Astrocyte (in vitro differentiated cells and primary cell): ENCODE measurements around the gene ZNF407. TPM values are rescaled to one million over a fixed set of nuclear protein-coding genes. Genes with fewer than 3 reads are reported as not detected.

ENCODE experiments used
- DNase-seq: peaks from one replicate; pipeline ENCODE4 v3.0.0-alpha.2; 2010; ENCODE audit warnings: low read depth
- FAIRE-seq: peaks from 2 replicates; lab custom pipeline; 2011; peaks lifted over from hg19 to GRCh38; lab: Jason Lieb, UNC
- H2AFZ ChIP-seq: 2 replicates; pipeline ENCODE4 v1.6.0; 2012; ENCODE audit warnings: low read depth, low read length, inconsistent platforms
- H3K27ac ChIP-seq: 2 replicates; pipeline ENCODE4 v1.5.1; 2011; ENCODE audit warnings: low read depth, low read length, inconsistent platforms
- H3K27me3 ChIP-seq: 2 replicates; pipeline ENCODE4 v1.6.0; 2011; ENCODE audit warnings: low read length, inconsistent platforms; ENCODE audit not compliant: insufficient read depth
- H3K36me3 ChIP-seq: 2 replicates; pipeline ENCODE4 v1.5.1; 2011; ENCODE audit warnings: low read length, inconsistent platforms; ENCODE audit not compliant: insufficient read depth
- H3K4me1 ChIP-seq: 2 replicates; pipeline ENCODE4 v1.5.1; 2011; ENCODE audit warnings: low read length, inconsistent platforms; ENCODE audit not compliant: insufficient read depth
- H3K4me2 ChIP-seq: 2 replicates; pipeline ENCODE4 v1.6.0; 2012; ENCODE audit warnings: low read length, inconsistent platforms
- H3K4me3 ChIP-seq: 2 replicates; pipeline ENCODE4 v1.5.1; 2011; ENCODE audit warnings: low read depth, mild to moderate bottlenecking, low read length, inconsistent platforms; ENCODE audit not compliant: insufficient read depth
- H3K79me2 ChIP-seq: 2 replicates; pipeline ENCODE4 v1.6.0; 2012; ENCODE audit warnings: mild to moderate bottlenecking, low read length, inconsistent platforms; ENCODE audit not compliant: insufficient read depth
- H3K9ac ChIP-seq: 2 replicates; pipeline ENCODE4 v1.6.0; 2012; ENCODE audit warnings: mild to moderate bottlenecking, low read length, inconsistent platforms
- H3K9me3 ChIP-seq: 2 replicates; pipeline ENCODE4 v1.5.1; 2012; ENCODE audit warnings: low read depth, mild to moderate bottlenecking, low read length, inconsistent platforms; ENCODE audit not compliant: insufficient read depth
- H4K20me1 ChIP-seq: 2 replicates; pipeline ENCODE4 v1.6.0; 2012; ENCODE audit warnings: low read length, inconsistent platforms; ENCODE audit not compliant: insufficient read depth
- H3K27ac Mint-ChIP-seq: one replicate; pipeline ENCODE4 v1.8.0; 2021; ENCODE audit warnings: mild to moderate bottlenecking, mixed read lengths; ENCODE audit not compliant: unreplicated experiment
- H3K27me3 Mint-ChIP-seq: one replicate; pipeline ENCODE4 v1.8.0; 2021; ENCODE audit warnings: low read depth, mixed read lengths; ENCODE audit not compliant: unreplicated experiment
- H3K36me3 Mint-ChIP-seq: one replicate; pipeline ENCODE4 v1.8.0; 2021; ENCODE audit warnings: low read depth, mixed read lengths; ENCODE audit not compliant: unreplicated experiment
- H3K4me1 Mint-ChIP-seq: one replicate; pipeline ENCODE4 v1.8.0; 2021; ENCODE audit warnings: low read depth, mixed read lengths; ENCODE audit not compliant: unreplicated experiment
- H3K4me3 Mint-ChIP-seq: one replicate; pipeline ENCODE4 v1.8.0; 2021; ENCODE audit warnings: mild to moderate bottlenecking, moderate library complexity, mixed read lengths; ENCODE audit not compliant: unreplicated experiment
- H3K9me3 Mint-ChIP-seq: one replicate; pipeline ENCODE4 v1.8.0; 2021; ENCODE audit warnings: mild to moderate bottlenecking, mixed read lengths; ENCODE audit not compliant: unreplicated experiment
- CTCF ChIP-seq: IDR thresholded peaks from 2 replicates; pipeline ENCODE4 v1.5.1; 2011; ENCODE audit warnings: low read depth, mild to moderate bottlenecking, inconsistent platforms, low read length, moderate library complexity; ENCODE audit not compliant: insufficient read depth
- EZH2 ChIP-seq: IDR thresholded peaks from 2 replicates; pipeline ENCODE4 v1.6.1; 2012; ENCODE audit warnings: mild to moderate bottlenecking, low read length, inconsistent platforms; ENCODE audit not compliant: insufficient read depth
- total RNA-seq: library from RNA; stranded (reverse); gene quantifications from 2 replicates; pipeline ENCODE4 v1.2.1, GENCODE V29; 2021

ZNF407 gene
- total RNA-seq, 1 donor from 2014 or later = 13.8 TPM

- FAIRE-seq (no peak), DNase-seq (no peak)
- no peaks in the 10 kb centered on the region for H3K36me3 Mint-ChIP-seq
- H3K9me3 Mint-ChIP-seq = peaks cover 2% of the 10 kb centered on the region
- no peak overlapping the region for H3K4me3 ChIP-seq
- no peaks in the 10 kb centered on the region for H3K9me3 ChIP-seq
- H3K27ac ChIP-seq = no peak overlapping the region
- no peaks in the 10 kb centered on the region for H3K4me1 Mint-ChIP-seq
- H3K9ac ChIP-seq = no peak overlapping the region
- H3K27me3 ChIP-seq = no peaks in the 10 kb centered on the region
- peaks cover 6% of the 10 kb centered on the region for H4K20me1 ChIP-seq
- H3K4me3 Mint-ChIP-seq = no peak overlapping the region
- TF ChIP-seq EZH2 = no peak
- TF ChIP-seq CTCF = no peak
- H3K79me2 ChIP-seq = no peaks in the 10 kb centered on the region
- no peak overlapping the region for H3K4me2 ChIP-seq
- H3K4me1 ChIP-seq = no peaks in the 10 kb centered on the region
- no peak overlapping the region for H3K27ac Mint-ChIP-seq
- no peak overlapping the region for H2AFZ ChIP-seq
- H3K27me3 Mint-ChIP-seq = no peaks in the 10 kb centered on the region
- H3K36me3 ChIP-seq = no peaks in the 10 kb centered on the region
These were observed 71.6 kb downstream of the ZNF407 start for GRCh38 chr18:74669136-74669798.

GRCh38 chr18:74672371-74672770 is 74.7 kb downstream of the ZNF407 start:
- Histone ChIP-seq H2AFZ (no peak overlapping the region), H3K79me2 (no peaks in the 10 kb centered on the region), H3K4me3 (no peak overlapping the region), H3K36me3 (peaks cover 2% of the 10 kb centered on the region), H3K4me2 (no peak overlapping the region), H3K27ac (no peak overlapping the region), H3K27me3 (no peaks in the 10 kb centered on the region), H3K4me1 (no peaks in the 10 kb centered on the region), H3K9me3 (no peaks in the 10 kb centered on the region), H4K20me1 (peaks cover 6% of the 10 kb centered on the region), H3K9ac (no peak overlapping the region)
- H3K4me1 Mint-ChIP-seq = no peaks in the 10 kb centered on the region
- peaks cover 8% of the 10 kb centered on the region for H3K9me3 Mint-ChIP-seq
- no peaks in the 10 kb centered on the region for H3K27me3 Mint-ChIP-seq
- DNase-seq = no peak
- no peak for TF ChIP-seq EZH2
- TF ChIP-seq CTCF = no peak
- peaks cover 4% of the 10 kb centered on the region for H3K36me3 Mint-ChIP-seq
- FAIRE-seq = no peak
- no peak overlapping the region for H3K27ac Mint-ChIP-seq
- H3K4me3 Mint-ChIP-seq = no peak overlapping the region

- Histone ChIP-seq H3K9me3 (no peaks in the 10 kb centered on the region), H3K4me3 (no peak overlapping the region), H2AFZ (no peak overlapping the region), H3K27me3 (no peaks in the 10 kb centered on the region), H3K79me2 (no peaks in the 10 kb centered on the region), H3K9ac (no peak overlapping the region), H3K27ac (no peak overlapping the region), H3K36me3 (peaks cover 2% of the 10 kb centered on the region), H3K4me1 (no peaks in the 10 kb centered on the region), H4K20me1 (peaks cover 6% of the 10 kb centered on the region), H3K4me2 (no peak overlapping the region)
- Mint-ChIP-seq H3K4me1 (no peaks in the 10 kb centered on the region), H3K27ac (no peak overlapping the region), H3K27me3 (no peaks in the 10 kb centered on the region), H3K9me3 (peaks cover 15% of the 10 kb centered on the region), H3K36me3 (peaks cover 14% of the 10 kb centered on the region), H3K4me3 (no peak overlapping the region)
- DNase-seq = no peak
- FAIRE-seq = no peak
- TF ChIP-seq CTCF (no peak), EZH2 (no peak)
These were observed 76.8 kb downstream of the ZNF407 start for GRCh38 chr18:74674487-74674886.
